Measurements from ENCODE around the gene JCAD.
"Not testable (repeated sequence)": the region's sequence is repeated elsewhere in the genome, so short reads cannot be mapped to it uniquely, and the experiment has no call there.

The JCAD gene, protein sequence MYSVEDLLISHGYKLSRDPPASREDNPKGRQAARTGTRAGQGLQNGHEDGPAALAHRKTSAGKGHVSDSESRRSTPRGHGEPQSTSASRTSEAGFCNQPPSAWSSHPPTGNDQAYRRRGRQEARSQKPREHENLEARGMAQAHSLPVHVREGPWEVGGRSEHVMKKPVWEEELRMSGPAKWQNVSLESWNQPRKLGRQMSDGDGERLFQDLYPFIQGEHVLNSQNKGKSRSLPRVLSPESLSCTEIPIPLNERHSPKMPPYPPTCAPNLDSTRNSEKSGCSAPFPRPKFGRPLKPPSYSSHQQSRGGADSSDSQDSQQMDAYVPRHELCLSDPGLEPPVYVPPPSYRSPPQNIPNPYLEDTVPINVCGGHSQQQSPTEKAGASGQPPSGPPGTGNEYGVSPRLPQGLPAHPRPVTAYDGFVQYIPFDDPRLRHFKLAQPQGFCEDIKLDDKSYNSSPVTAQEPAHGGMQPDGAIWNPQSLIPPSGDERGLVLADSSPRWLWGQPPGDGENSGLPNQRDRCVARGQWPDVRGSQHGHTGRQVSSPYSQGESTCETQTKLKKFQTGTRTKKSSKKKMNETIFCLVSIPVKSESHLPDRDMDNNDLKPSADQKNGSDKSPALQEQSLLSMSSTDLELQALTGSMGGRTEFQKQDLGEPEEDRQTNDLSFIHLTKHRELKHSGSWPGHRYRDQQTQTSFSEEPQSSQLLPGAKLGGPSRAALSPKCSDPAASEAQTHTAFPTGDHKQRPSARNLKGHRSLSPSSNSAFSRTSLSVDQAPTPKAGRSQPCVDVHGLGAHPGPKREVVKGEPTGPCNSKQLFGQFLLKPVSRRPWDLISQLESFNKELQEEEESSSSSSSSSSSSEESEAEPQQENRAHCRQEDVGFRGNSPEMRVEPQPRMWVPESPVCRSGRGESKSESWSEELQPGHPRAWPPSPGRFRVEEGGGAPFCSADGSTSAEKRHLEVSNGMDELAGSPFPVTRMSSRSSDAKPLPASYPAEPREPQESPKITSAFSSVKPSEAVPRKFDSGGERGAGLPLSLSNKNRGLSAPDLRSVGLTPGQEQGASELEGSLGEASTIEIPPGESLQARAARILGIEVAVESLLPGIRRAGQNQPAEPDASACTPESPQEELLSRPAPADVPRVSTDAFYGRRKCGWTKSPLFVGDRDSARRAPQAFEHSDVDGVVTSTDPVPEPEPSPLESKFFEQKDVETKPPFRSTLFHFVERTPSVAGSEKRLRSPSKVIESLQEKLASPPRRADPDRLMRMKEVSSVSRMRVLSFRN (N-terminal part only)

DNA sequence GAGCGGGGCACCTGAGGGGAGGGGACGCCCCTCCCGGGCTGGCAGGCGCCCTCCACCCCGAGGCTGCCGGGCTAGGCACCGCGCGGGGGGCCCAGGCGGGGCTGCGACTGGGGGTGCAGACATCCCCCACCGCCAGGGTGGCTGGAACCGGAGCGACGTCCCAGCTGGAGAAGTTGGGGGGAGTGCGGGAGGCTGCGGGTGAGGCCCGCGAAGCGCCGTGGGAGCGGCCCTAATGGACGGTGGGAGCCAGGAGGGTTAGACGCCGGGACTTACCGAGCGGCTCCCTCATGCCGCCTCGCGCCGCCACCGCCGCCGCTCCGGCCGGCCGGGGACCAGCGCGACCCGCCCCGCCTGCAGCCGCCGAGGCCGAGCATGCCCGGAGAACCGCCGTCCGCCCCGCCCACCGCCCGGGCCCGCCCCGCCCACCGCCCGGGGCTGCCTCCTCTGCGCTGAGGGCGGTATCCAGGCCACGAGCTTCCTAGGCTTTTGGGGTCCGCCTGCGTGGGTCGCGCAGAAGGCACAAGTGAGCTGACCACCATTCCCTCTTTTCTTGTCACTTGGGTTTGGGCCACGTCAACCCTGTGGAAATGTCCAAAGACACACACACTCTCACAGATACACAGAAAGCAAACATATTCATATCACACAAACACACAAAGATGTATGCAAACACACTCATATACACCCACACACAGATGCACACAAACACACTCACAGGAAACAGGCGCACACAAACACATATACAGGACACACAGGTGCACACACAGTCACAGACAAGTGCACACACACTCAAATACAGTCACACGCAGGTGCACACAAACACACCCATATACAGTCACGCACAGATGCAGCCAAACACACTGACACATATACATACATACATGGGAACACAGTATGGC is at the start of gene JCAD:
Gene JCAD, minus strand, starts transcription at position 378 of the 899 bp plus-strand sequence. CDS start 11,774 bp downstream, outside the sequence.
- DNase-seq (ENCODE audit: low read depth), result peak; percentile 8

DNA sequence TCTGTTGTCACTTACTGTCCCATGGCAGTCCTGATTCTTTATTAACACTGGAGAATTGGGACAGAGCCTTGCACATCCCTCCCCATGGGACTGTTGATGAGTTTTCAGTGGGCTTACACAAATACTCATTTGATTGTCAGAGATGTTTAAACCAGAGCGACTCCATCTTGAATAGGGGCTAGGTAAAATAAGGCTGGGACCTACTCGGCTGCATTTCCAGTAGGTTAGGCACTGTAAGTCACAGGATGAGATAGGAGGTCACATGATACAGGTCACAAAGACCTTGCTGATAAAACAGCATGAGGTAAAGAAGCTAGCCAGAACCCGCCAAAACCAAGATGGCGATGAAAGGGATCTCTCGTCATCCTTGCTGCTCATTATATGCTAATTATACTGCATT is 47.6 kb upstream of the JCAD start:
- no peak for DNase-seq (ENCODE audit: low read depth)

DNA sequence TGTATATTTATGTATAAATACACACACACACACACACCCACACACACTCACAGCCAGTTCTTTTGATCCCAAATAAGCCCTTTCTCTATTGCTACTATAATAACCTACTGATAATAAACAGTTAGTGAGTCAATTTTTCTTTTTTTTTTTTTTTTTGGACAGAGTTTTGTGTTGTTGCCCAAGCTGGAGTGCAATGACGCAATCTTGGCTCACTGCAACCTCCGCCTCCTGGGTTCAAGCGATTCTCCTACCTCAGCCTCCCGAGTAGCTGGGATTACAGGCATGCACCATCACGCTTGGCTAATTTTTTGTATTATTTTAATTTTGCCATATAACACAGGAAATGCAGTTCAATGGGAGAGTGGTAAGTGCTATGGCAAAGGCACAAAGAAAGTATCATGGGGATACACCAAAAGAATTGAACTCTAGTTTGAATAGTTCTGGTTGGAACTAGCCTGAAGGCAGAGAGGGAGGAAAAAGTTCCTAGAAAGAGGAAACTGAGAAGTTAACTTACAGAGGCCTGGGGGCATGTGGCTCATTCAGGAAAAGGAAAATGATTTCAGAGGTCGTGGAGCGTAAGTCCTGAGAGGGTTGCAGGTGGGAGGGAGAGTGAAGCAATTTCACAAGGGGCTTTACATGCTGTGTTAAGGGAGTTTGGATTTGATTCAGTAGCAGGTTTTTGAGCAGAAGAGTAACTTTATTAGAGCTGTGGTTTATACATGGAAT is 44.4 kb upstream of the JCAD start:
- DNase-seq (ENCODE audit: low read depth), result no peak

DNA sequence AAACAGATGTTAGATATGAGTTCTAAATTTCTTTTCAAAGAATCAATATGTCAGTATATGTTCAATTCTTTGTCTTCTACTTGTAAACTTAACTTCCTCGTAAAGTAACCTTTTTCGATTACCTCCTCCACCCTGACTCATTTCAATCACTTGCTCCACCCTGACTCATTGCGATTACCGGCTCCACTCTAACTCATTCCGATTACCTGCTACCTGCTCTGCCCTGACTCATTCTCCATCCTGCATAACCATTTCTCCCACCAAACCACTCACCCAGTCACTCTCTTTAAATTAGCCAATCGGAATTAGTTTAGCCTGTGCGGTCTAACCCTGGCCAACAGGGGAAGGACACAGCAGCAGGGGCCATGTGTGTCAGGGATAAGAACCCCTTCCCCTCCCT is 40.3 kb upstream of the JCAD start:
- DNase-seq (ENCODE audit: low read depth), result not testable (repeated sequence)

DNA sequence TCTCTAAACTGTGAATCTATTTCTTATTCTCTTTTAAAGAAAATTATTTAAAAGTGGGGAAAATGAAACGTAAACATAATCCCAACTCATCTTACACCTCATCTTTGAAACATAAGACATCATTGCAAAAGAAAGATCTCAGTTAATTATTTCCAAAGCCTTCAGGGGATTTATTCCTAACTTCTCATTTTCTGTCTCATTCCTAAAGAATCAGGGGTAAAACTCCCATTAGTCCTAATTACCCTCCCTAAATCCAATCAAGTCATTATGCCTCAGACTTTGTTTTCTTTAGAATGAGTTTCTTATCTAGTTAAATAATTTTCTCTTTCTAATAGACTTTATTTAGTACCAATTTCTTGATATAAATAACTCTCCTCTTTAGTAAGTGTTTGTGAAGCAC is 39.7 kb upstream of the JCAD start:
- DNase-seq (ENCODE audit: low read depth), result no peak

DNA sequence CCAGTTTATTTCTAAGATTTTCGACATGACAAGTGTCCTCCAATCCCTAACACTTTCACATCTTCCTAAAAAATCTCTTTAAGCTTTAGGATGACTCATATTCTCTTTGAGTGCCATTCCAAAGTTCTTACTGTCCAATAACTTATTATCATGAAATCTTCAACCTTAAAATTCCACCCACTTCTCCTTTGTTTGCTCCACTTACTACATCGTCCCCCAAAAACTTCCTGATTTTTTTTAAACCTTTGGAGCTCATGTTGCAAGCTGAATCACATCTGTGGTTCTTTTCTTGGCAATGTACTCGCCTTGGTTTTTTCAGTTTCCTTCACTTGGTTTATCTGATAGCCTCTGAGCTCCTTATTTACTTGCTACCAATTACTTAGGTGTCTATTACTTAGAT is 39.2 kb upstream of the JCAD start:
- DNase-seq (ENCODE audit: low read depth), result no peak

DNA sequence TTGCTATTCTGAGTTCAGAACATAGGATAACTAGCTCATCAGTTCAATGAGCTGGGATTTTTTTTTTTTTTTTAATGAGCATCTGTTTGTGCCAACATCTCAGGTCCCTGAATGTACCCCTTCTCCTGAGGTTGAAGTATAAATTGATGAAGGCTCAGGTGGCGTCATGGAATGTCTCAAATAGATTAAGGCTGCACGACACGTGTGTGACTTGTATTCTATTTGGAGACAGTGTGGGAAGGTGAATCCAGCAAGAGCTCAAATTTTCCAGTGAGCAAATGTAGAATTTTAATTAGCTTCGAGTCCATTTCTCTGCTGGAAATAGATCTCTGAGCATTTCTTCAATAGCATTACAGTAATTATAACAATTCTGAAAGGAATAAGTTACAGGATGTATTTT is 37.2 kb upstream of the JCAD start:
- no peak for DNase-seq (ENCODE audit: low read depth)

DNA sequence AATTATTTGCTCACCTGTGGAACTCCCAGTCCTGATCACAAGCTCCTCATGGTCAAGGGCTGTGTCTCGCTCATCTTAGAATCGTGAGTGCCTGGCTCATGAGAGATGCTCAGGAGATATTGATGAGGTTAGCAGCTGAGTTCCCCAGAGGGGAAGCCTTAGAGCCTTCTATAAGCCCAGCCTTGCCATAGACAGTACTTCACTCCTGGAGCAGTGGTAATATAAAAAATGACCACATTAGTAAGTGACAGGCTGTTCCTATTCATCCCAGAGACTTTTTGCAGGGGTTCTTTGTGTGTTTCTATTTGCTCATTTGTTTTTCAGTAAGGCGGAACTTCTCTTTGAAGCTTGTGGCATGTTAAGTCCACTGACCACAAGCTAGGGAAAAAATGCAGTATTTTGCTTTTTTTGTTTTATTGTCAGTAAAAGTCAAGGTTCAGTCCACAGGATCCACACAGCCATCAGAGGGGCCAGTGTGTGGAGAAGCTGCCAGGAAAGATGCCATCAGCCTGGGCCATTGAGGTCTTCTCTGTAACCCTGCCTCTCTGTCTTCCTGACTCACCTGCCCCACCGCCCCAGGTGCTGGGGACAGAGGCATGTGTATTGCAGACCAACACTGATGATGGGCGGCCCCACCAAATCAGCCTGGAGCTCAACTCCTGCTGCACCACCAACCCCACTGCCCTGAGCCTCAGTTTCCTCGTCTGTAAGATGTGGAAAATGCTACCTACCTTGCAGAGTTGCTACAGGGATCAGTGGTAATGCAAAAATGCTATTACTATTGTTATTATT is 36.4 kb upstream of the JCAD start:
- no peak for DNase-seq (ENCODE audit: low read depth)

DNA sequence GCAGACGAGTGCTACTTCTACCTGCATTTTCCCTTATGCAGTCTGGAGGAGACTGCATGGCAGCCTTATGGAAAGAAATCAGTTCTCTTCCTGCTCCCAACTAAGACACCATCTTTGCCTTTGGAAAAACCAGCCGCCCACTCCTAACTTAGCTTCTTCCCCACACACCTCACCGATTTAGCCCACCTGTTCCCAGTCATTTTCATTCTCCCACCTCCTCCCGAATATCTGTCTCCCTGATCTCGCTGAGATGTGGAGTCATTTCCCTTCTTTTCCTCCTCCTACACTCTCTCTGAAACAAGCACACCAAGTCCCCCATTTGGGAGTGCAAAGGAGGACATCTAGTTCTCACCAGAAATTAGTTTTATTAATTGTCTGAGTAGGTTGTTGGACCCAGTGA is 35.2 kb upstream of the JCAD start:
- DNase-seq (ENCODE audit: low read depth), result no peak

DNA sequence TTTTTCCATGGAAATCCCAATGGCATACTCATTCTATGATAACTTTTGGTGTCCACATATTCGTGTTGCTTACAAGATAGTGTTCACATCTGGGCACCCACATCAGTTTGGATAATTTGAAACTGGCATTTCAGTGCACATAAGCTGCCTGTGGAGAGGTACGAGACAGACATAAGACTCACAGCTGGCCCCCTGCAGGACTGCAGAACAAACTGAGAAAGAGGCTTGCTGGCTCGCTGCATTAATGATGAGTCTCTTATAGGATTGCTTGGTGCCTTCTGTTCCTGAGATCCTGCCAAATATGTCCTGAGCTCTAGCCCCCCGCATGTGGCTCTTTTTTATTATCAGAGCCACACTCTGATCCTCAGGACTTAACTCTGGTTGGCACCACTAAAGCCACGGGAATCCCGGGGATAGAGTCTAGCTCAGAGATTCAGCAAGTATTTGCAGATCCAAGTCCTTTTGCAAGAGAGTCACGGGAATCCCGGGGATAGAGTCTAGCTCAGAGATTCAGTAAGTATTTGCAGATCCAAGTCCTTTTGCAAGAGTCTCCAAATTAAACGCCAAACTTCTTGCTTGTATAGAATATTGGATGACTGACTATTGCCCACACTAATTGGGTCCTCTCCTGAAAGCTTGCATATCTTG is 34.0 kb upstream of the JCAD start:
- DNase-seq (ENCODE audit: low read depth), result no peak

DNA sequence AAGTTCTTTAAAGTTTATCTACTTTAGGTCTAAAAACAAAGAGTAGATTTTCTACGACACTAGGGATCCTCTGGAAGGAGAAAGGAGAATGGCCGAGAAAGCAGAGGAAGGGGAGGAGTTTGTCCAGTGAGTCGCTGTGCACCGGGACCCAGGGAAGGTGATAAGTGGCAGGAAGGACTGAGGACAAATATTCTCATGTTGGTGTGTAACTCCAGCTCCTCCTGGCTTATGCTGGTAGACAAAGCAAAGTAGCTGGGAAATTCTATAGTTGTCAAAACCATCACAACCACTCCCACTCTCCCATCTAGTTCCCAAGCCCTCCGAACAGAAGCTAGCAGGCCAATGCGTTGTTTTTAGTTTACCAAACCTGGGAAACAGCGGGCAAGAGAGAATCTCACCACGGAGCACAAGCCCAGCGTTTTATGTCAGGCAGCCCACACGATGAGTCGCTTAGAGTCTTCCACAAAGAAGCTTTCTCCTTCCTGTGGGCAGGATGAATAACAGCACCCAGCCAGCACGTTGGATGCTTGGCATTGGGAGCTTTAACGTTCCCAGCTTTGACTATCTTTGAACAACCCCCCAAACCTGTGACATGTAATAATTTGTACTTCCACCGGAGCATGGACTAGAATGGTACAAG is 32.9 kb upstream of the JCAD start:
- DNase-seq (ENCODE audit: low read depth), result no peak

DNA sequence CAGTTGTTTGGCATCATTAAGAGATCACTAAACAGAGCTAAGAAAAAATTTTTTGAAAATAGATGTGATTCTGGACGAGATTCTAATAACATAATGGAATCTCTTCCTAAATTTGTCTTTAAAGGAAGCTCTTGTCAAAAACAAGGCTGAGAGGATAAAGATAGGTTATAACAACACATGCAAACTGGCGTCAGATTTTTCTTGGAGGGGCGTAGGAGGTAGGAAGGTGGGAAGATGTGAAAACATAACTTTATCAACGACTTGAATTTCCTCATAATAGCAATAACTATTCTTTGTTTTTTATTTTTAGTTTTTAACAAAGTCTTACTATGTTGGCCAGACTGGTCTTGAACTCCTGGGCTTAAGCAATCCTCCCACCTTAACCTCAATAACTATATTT is 31.8 kb upstream of the JCAD start:
- DNase-seq (ENCODE audit: low read depth), result no peak

DNA sequence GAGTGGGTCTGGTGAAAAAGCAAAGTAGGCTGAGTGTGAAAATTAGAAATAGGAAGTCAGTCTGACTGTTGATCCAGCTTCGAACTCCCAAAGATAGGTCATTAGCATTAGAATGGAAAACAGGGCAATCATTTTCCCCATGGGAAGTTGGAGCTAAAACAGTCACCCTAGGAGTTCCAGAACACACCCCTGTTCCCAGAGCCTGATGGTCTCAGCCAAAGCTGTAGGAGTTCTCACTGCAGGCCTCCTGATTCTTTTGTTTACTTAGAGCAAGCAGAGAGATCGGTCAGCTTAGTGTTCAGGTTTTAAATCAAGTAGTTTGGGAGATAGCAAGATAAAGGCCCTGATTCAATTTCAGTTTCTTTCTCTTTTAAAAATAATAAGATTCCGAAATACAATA is 28.8 kb upstream of the JCAD start:
- DNase-seq (ENCODE audit: low read depth), result no peak

DNA sequence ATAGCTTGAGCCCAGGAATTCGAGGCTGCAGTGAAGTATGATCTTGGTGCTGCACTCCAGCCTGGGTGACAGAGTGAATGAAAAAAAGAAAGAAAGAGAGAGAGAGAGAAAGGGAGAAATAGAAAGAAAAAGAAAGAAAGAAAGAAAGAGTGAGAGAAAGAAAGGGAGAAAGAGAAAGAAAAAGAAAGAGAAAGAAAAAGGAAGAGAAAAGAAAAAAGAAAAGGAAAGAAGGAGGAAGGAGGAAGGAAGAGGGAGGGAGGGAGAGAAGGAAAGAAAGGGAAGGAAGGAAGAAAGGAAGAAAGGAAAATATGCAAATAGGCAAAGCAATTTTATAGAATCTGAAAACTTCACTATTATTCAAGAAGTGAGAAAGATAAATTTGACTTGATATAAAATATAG is 24.5 kb upstream of the JCAD start:
- no peak for DNase-seq (ENCODE audit: low read depth)

DNA sequence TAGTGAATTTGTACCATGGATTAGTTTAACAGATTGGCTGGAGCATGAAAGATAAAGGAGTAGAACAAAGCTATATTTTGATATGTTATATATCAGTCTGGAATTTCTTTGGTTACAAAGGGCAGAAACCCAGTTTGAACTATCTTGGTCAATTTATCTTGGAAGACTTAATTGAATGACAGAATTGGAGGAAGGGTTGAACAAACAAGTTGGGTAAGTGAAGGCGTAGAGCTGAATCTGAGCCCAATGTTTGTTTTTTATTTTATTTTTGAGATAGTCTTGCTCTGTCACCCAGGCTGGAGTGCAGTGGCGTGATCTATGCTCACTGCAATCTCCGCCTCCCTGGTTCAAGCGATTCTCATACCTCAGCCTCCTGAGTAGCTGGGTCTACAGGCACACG is 21.8 kb upstream of the JCAD start:
- no peak for DNase-seq (ENCODE audit: low read depth)

DNA sequence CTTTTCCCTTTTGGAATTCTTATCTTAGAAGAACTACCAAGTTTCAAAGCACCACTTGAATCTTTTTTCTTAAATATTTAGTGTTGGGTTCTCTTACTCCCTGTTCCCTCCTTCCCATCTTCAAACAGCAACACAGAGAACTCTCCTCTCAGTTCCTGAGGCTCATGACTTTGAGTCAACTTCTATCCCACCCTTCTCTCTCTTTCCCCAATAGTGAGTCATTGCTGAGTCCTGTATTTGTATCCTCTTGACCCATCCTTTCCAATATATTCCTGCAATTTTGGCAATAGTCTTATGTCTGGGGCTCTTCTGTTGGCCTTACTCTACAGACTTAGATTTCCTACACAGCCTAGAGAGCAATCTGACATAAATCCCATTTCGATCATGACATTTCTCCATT is 20.8 kb upstream of the JCAD start:
- no peak for DNase-seq (ENCODE audit: low read depth)

DNA sequence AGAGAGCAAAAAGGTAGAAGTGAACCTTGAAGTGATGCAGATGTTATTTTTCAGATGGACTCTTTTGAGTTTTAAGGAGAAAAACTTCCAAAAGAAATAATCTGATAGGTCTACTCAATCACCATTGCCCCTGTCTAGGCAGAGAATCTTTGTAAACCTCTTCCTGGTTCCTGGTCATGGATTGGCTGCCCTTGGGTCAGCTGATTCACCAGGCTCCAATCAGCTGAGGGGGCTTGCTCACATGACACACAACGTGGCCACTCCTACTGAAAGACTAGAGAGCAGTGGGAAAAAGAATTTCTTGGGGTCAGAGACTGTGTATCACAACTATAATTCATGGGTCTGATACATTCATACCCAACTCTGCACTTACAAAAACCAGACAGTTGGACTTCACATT is 20.0 kb upstream of the JCAD start:
- DNase-seq (ENCODE audit: low read depth), result no peak

DNA sequence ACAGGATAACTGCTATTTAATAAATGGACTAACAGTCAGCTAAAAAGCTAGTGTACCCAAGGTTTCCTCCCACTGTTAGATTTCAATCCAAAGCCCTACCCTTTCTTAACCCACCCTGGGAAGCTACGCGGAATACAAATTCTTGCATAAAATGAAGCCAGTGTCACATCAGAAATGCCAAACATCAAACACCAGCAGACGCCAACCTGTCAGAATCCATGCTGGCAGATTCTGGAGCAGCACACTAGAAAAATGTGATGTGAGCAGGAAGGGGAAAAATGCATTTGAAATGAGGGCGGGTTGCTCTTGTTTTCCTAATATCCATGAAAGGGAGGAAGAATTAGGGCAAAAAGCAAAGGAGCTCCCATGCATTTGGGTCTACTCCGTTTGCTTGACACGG is 16.1 kb upstream of the JCAD start:
- DNase-seq (ENCODE audit: low read depth), result no peak

DNA sequence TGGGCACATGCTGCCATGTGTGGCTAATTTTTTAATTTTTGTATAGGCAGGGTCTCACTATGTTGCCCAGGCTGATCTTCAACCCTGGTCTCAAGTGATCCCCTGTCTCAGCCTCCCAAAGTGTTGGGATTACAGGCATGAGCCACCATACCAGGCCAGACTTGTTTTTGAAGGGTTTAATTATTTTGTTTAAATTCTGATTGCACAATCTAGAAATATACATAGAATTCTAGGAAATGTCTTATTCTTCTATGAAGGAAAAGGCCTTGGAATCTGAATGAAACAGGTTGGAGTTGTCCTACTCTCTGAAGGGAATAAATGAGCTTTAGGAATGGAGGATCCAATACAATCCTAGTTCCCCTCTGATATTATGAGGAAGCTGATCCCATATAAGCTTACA is 15.5 kb upstream of the JCAD start:
- DNase-seq (ENCODE audit: low read depth), result no peak
